ENCODE data around the gene ASMTL.
A peak's percentile ranks its signal among the peaks of the same experiment; 100 is the strongest.
"Not testable (repeated sequence)": the region's sequence is repeated elsewhere in the genome, so short reads cannot be mapped to it uniquely, and the experiment has no call there.

ASMTL gene
- 24.4 to 61.7 reads per million in 2 donors for total RNA-seq

GRCh38 chrX:1452516-1453394 lies at the start of gene ASMTL:
TSS of gene ASMTL (minus strand) at chrX:1452909. CDS start at chrX:1452840, 69 bp downstream.
- DNase-seq = peak; percentile 100

- no peak for DNase-seq
These were observed 49.5 kb upstream of the ASMTL start for GRCh38 chrX:1502241-1502640.

- DNase-seq = no peak
These were observed 48.3 kb upstream of the ASMTL start for GRCh38 chrX:1500701-1501624.

GRCh38 chrX:1496076-1496475 lies 43.4 kb upstream of the ASMTL start:
- no peak for DNase-seq

- no peak for DNase-seq
These were observed 41.3 kb upstream of the ASMTL start for GRCh38 chrX:1493877-1494510.

GRCh38 chrX:1493412-1493811 lies 40.7 kb upstream of the ASMTL start:
- no peak for DNase-seq

- DNase-seq = no peak
These were observed 39.8 kb upstream of the ASMTL start for GRCh38 chrX:1492421-1493012.

- DNase-seq = no peak
These were observed 39.2 kb upstream of the ASMTL start for GRCh38 chrX:1491851-1492349.

- not testable (repeated sequence) for DNase-seq
These were observed 38.5 kb upstream of the ASMTL start for GRCh38 chrX:1491248-1491647.

GRCh38 chrX:1490723-1491122 lies 38.0 kb upstream of the ASMTL start:
- not testable (repeated sequence) for DNase-seq

- not testable (repeated sequence) for DNase-seq
These were observed 36.6 kb upstream of the ASMTL start for GRCh38 chrX:1489354-1489753.

GRCh38 chrX:1488745-1489144 lies 36.0 kb upstream of the ASMTL start:
- no peak for DNase-seq

GRCh38 chrX:1488141-1488540 lies 35.4 kb upstream of the ASMTL start:
- no peak for DNase-seq

- no peak for DNase-seq
These were observed 34.7 kb upstream of the ASMTL start for GRCh38 chrX:1487401-1487800.

- no peak for DNase-seq
These were observed 34.1 kb upstream of the ASMTL start for GRCh38 chrX:1486749-1487361.

GRCh38 chrX:1486177-1486576 lies 33.5 kb upstream of the ASMTL start:
- no peak for DNase-seq

- no peak for DNase-seq
These were observed 32.3 kb upstream of the ASMTL start for GRCh38 chrX:1485033-1485432.

- no peak for DNase-seq
These were observed 31.9 kb upstream of the ASMTL start for GRCh38 chrX:1484638-1485019.

- no peak for DNase-seq
These were observed 31.3 kb upstream of the ASMTL start for GRCh38 chrX:1483843-1484637.

- DNase-seq = not testable (repeated sequence)
These were observed 29.8 kb upstream of the ASMTL start for GRCh38 chrX:1482530-1482928.

All from T-helper 9 cell (primary cell).